Measurements from ENCODE around the gene PRKN.

- TF ChIP-seq CTCF (IDR thresholded peaks at IDR 0.05; ENCODE audit: low read depth, low read length) (no peak), EZH2phosphoT487 (IDR thresholded peaks at IDR 0.05; ENCODE audit: low read depth) (no peak)
Measured at GRCh38 chr6:162488444-162488843, 239.1 kb downstream of the PRKN start.

All from OCI-LY3 (cell line).